Transverse colon (tissue), 4 donors: ENCODE results near the gene CBLB.

ENCODE experiments used
- EP300 ChIP-seq: sonication (generic); formaldehyde crosslinking; IDR thresholded peaks from one replicate; pipeline ENCODE4 v1.6.1; 2017; ENCODE audit warnings: antibody characterized with exemption, low read depth
- POLR2A ChIP-seq: fragments of 450-650 bp; IDR thresholded peaks from one replicate; pipeline ENCODE4 v1.6.1; 2016; ENCODE audit warnings: antibody characterized with exemption, mild to moderate bottlenecking, moderate library complexity
- POLR2AphosphoS5 ChIP-seq, 3 donors: sonication (generic); formaldehyde crosslinking; IDR thresholded peaks; one replicate each; pipeline ENCODE4 v1.6.1; 2016; ENCODE audit warnings: antibody characterized with exemption in 3 of 3
- TF ChIP-seq, protein P1 (sequence below), 5 experiments: fragments of 200-600 bp in 3 of 5; fragments of 450-650 bp in 2 of 5; sonication (generic) in 3 of 5; IDR thresholded peaks; 1 replicate in 2 of 5; 2 replicates in 3 of 5; pipeline ENCODE4 v1.5.1; 2016 to 2017; ENCODE audit warnings: antibody characterized with exemption in 5 of 5, inconsistent platforms in 3 of 5, mild to moderate bottlenecking in 2 of 5, moderate library complexity in 1 of 5

DNA sequence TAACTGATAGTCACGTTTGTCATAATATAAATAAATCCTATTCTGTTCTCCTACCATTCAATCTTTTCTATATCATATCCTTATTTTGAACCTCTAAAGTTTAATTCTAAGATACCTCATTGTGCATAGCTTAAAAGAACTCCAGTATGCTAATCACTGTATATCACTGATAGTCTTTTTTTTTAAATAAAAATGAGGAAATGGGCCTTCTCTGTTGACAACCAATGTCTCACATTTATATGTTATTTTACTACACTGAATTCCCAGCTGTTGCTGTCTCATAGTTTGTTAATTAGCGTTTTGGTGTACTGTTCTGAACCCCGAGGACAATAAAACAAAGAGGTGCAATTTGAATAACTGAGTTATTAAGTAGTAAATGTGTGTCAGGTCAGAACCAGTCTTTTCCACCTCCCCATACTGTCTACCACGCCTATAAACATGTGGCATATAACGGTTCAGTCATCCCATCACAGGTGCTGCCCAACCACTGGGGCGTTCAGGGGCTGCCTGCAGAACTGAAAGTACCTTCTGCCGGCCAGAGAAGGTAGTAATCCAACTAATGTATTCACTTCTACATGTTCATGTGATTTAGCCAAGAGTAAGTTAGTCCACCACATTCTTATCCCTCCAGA is 14.9 kb downstream of the CBLB start:
- TF ChIP-seq POLR2AphosphoS5 (IDR thresholded peaks at IDR 0.05) (no peak), POLR2A (no peak), EP300 (no peak)
- TF ChIP-seq, protein P1, sequence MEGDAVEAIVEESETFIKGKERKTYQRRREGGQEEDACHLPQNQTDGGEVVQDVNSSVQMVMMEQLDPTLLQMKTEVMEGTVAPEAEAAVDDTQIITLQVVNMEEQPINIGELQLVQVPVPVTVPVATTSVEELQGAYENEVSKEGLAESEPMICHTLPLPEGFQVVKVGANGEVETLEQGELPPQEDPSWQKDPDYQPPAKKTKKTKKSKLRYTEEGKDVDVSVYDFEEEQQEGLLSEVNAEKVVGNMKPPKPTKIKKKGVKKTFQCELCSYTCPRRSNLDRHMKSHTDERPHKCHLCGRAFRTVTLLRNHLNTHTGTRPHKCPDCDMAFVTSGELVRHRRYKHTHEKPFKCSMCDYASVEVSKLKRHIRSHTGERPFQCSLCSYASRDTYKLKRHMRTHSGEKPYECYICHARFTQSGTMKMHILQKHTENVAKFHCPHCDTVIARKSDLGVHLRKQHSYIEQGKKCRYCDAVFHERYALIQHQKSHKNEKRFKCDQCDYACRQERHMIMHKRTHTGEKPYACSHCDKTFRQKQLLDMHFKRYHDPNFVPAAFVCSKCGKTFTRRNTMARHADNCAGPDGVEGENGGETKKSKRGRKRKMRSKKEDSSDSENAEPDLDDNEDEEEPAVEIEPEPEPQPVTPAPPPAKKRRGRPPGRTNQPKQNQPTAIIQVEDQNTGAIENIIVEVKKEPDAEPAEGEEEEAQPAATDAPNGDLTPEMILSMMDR (IDR thresholded peaks at IDR 0.05): no peak
